ENCODE results near the gene SHROOM3.
"Not testable (repeated sequence)": the region's sequence is repeated elsewhere in the genome, so short reads cannot be mapped to it uniquely, and the experiment has no call there.

SHROOM3 gene

GRCh38 chr4:76447393-76447851 is 12.4 kb downstream of the SHROOM3 start:
- peak; percentile 76 for DNase-seq

GRCh38 chr4:76448211-76448610 is 13.2 kb downstream of the SHROOM3 start:
- no peak for DNase-seq

GRCh38 chr4:76449362-76449767 is 14.3 kb downstream of the SHROOM3 start:
- peak; percentile 58 for DNase-seq

GRCh38 chr4:76449833-76450232 is 14.8 kb downstream of the SHROOM3 start:
- DNase-seq = peak; percentile 19

- DNase-seq = no peak
Measured at GRCh38 chr4:76453232-76453631, 18.2 kb downstream of the SHROOM3 start.

- not testable (repeated sequence) for DNase-seq
Measured at GRCh38 chr4:76454073-76454472, 19.0 kb downstream of the SHROOM3 start.

- peak; percentile 41 for DNase-seq
Measured at GRCh38 chr4:76457885-76458284, 22.9 kb downstream of the SHROOM3 start.

GRCh38 chr4:76458297-76458696 is 23.3 kb downstream of the SHROOM3 start:
- no peak for DNase-seq

GRCh38 chr4:76458825-76459224 is 23.8 kb downstream of the SHROOM3 start:
- peak; percentile 58 for DNase-seq

GRCh38 chr4:76459291-76459723 is 24.3 kb downstream of the SHROOM3 start:
- DNase-seq = peak; percentile 93

- no peak for DNase-seq
Measured at GRCh38 chr4:76463568-76463967, 28.5 kb downstream of the SHROOM3 start.

- DNase-seq = no peak
Measured at GRCh38 chr4:76470064-76470463, 35.0 kb downstream of the SHROOM3 start.

GRCh38 chr4:76470532-76470931 is 35.5 kb downstream of the SHROOM3 start:
- no peak for DNase-seq

- no peak for DNase-seq
Measured at GRCh38 chr4:76476571-76476970, 41.5 kb downstream of the SHROOM3 start.

GRCh38 chr4:76484654-76485053 is 49.6 kb downstream of the SHROOM3 start:
- no peak for DNase-seq

- no peak for DNase-seq
Measured at GRCh38 chr4:76485450-76485849, 50.4 kb downstream of the SHROOM3 start.

- no peak for DNase-seq
Measured at GRCh38 chr4:76486588-76487276, 51.7 kb downstream of the SHROOM3 start.

GRCh38 chr4:76487621-76488020 is 52.6 kb downstream of the SHROOM3 start:
- no peak for DNase-seq

GRCh38 chr4:76488455-76488854 is 53.4 kb downstream of the SHROOM3 start:
- DNase-seq = peak; percentile 18

- DNase-seq = peak; percentile 29
Measured at GRCh38 chr4:76488888-76489685, 54.1 kb downstream of the SHROOM3 start.

- DNase-seq = no peak
Measured at GRCh38 chr4:76489686-76490161, 54.7 kb downstream of the SHROOM3 start.

- no peak for DNase-seq
Measured at GRCh38 chr4:76492055-76492454, 57.0 kb downstream of the SHROOM3 start.

GRCh38 chr4:76494243-76494642 is 59.2 kb downstream of the SHROOM3 start:
- DNase-seq = no peak
